Hepatic stellate cell (primary cell): ENCODE data around the gene MAP3K8.
A peak's percentile ranks its signal among the peaks of the same experiment; 100 is the strongest.

Experiments used
- DNase-seq: peaks from one replicate; pipeline ENCODE4 v3.0.0; 2011; ENCODE audit warnings: low spot score

The MAP3K8 gene

DNA sequence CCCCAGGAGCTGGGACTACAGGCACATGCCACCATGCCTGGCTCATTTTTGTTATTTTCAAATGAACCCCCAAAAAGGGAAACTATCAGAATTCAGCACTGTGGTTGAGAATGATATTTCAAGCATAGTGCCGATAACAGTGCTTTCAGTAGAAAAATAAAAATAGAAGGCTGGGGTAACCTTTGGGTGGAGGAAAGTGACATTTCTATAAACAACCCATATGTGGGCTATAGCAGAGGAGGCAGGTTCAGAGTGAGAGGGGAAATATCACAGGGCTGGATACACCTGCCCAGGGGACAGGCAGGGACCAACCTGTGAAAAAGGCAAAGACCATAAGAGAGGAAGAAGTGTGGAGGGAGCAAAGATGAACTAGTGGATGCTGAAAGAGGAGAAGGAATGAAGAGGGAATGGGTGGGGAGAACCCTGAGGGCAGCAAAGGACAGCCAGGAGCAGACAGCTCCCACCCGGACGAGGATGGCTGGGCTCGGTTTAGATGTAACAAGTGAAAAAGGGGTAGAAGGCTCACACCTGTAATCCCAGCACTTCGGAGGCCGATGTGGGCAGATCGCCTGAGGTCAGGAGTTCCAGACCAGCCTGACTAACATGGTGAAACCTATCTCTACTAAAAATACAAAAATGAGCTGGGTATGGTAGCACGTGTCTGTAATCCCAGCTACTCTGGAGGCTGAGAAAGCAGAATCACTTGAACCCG is 56.5 kb downstream of the MAP3K8 start:
- DNase-seq, result no peak

DNA sequence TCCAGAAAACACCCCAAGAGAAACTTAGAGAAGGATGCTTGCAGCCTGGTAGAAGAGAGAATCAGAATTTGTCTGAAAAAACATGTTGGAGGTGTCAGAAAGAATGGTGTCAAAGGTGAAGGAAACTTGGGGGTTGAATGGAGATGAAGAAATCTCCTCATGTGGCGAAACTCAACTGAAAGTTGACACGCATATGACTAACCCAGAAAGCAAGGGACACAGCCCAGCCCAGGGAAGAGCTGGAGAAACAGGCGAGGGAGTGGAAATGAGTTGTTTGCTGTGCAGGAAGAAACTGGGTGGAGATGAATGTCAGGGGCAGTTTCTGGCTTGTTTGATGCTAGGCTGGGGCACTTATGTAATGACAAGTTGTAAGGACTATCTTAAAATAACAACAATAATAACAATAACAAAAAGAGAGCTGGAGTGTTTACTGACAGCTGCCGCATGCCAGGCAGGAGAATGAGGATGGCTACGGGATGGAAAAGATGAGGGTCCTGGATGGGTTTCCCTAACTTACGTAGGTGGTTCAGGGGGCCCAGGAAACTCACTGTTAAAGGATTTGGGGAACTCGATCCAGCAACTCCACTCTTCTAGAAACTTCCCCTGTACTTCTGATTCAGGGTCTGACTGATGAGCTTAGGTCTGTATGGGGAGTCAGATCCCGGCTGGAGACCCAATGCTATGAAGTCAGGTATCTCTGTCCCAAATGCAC is 57.4 kb downstream of the MAP3K8 start:
- DNase-seq, result no peak

DNA sequence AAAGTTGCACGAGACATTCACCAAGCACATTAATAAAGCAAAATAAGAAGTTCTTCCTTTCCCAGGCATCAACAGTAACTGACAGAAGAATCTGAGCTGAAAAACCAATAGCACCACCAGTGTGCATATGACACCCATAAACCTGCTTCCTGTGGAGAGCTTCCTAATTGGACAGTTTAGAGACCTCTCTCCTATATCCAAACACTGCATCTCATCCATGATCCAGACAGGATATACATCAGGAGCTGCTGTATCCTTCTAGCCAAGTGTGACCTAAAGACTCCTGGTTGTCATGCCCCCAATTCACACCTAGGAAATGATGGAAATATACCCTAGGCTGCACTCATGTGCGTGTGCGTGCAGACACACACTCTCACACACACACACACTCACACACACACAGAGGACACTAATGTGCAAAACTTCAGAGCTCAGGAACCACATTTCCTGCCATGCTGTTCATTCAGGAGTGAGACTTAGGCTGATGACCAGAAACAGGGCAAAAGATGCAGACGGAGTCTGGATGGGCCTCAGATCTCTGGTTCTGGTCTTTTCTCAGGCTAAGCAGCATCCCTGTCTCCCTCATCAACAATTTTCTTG is 58.0 kb downstream of the MAP3K8 start:
- DNase-seq, result no peak

DNA sequence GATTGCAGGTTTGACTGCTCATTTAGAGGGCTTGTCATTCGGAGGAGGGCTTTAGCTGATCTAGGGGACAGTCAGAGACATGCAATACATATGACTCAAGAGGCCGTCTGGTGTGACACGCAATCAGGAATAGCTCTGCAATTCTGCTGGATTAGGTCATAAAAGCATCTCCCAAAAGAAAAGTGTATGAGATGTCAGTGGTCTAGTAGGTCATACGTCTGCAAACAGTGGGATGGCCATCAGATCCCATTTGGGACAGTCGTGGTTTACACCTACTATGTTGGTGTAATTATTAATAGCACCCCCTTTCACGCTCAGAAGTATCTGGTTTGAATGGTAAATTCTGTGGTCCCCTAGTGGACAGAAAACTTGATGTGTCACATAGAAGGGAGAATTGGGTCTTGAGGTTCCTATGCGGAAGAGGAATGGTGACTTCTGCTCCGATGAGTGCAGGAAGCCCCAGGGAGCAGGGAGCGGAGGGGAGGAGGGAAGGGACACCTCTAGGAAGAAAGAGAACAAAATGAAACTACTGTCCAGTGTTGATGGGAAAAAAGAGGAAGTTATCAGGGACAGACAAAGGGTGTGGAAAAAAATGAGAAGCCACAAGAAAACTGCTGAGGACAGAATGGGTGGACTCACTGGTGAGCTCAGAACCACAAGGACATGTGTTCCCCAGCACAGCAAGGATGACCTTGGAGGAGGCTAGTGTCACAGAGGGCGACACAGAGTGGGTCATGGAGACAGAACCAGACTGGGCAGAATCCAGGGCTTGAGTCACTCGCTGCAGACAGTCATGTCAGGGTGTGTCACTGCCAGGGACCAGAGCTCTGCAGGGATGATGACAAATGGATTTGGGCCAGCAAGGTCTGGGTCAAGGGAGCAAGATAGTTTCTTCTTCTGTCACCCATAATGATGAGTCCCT is 59.9 kb downstream of the MAP3K8 start:
- DNase-seq, result peak; percentile 47

DNA sequence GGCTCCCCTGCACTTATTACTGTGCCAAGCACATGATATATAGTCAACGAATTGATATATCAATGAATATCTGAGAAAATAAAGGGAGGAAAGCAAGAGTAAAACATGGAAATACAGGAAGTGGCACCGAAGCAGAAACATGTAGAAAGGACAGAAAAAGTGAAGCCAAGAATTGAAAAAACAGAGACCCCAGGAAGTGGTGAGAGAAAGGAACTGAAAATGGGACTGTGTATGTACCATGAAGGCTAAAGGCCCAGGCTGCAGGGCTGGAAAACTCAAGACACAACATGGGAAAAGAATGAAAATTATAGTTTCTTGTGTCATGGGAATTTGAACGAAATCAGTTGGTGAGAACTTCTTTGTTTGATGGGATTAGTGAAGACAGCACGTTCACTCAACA is 60.6 kb downstream of the MAP3K8 start:
- no peak for DNase-seq

DNA sequence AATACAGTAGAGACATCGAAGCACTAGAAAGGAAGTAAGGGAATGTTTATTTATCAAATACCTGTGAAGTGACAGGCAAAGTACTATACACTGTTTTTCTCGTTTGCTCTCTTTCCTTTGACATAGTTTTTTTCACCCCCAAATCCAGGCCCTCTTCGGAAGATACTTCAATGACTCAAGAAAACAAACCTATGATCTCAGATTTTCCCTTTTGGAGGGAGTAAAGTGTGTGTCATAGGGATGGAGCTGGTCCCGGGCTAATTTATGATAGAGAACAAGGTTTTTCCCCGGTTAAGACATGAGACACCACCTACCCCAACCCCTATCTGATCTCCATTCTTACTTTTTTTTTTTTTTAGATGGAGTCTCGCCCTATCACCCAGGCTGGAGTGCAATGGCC is 61.7 kb downstream of the MAP3K8 start:
- DNase-seq, result no peak

DNA sequence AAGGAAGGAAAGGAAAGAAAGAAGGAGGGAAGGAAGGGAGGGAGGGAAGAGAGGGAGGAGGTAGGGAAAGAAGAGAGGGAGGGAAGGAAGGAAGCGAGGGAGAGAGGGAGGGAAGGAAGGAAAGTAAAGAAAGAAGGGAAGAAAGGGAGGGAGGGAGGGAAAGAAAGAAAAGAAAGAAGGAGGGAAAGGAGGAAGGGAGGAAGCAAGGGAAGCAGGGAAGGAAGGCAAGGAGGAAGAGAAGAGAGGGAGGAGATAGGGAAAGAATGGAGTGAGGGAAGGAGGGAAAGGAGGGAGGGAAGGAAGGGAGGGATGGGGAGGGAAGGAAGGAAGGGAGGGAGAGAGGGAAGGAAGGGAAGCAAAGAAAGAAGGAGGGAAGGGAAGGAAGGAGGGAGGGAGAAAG is 65.8 kb downstream of the MAP3K8 start:
- DNase-seq, result no peak

DNA sequence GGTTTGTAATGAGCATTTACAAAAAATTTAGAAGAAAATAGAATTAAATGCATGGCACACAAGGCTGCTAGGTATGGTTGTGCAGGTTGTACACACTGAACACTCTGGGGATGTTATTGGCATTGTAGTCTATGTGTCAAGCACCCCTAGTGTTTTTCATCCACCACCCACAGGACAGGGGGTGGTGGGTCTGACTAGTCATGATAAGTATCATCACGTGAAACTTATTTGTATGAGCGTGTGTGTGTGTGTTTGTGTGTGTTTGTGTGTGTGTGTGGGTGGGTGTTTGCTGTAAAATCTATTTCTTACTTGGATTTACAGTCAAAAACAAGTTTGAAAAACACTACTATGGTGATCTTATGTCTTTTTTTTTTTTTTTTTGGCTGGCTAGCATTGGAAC is 66.5 kb downstream of the MAP3K8 start:
- no peak for DNase-seq

DNA sequence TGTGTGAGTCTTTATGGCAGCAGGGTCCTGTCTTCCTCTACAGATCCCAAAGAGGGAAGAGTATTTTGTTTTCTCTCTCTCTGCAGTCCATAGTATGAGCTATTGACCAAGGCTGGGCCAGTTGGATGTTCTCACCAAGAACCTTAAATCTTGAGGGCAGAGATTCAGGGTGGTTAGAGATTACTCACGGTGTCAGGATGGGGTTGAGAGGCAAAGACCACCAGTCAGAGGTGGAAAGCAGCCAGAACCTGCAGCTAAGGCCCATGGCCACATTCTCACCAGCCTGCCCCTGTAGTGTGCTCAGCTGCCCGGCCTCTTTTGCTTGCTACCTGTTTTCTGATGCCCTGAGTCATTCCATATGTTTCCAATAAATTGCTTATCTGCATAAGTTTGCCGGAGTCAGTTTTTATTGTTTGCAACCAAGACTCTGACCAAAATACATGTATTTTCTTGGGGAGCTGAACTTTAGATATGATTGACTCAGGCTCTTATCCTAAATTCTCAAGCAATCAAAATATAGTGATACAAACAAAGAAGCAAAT is 67.0 kb downstream of the MAP3K8 start:
- no peak for DNase-seq

DNA sequence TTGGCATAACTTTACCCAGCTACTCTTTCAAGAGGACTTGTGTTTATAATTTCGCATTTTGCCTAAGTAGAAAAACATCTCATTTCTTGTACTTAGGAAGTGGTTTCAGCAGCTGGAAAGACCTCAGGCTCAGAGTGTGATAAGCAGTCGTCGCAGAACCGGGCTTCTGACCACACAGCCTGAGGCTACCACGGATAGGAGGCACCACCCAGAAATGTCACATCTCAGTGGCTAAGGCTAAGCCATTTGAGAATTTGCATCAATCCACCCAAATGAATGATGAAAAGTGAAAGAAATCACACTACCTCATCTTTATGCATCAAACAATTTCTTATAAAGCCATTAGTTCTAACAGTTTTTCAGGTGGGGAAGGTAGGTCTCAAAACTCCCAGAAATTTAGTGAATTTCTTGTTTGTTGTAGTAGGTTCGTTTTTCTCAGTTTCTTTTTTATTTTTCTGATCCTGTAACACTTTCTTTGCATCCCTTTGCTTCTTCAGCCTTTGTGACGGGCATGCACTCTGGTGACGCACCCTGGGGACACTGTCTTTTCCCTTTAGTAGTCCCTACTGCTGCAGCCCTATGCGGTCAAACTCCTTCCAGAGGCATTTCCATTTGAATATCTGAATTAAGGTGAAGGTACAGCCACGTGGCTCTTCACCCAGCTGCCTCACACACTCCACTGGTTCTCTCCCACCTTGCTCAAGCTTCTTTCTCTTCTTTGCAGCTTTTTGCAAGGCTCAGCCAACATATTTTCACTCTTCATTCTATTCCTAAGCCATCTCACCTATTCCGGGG is 68.5 kb downstream of the MAP3K8 start:
- no peak for DNase-seq

DNA sequence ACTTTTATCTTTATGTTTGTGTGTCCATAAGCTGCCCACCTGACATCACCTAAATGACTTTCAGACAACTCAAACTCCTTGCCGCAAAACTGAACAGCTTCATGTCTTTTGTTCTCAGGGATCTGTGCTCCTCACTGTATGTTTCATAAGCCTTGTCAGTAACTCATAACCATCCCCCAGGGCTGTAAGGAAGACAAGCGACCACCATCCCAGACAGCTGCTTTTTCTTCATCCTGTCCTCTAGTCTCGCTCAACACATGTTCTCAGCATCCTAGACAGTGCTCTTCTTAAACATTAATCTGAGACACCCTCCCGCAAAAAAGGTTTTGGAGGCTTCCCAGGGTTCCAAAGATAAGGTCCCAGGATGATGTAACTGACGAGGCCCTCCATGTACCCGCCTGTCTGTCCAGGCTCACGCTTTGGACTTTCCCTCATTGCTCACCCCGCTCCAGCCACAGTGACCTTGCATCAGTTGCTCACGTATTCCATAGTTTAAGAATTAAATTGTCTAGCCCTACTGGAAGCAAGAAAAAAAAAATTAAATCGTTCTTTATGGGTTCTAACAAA is 69.8 kb downstream of the MAP3K8 start:
- no peak for DNase-seq

DNA sequence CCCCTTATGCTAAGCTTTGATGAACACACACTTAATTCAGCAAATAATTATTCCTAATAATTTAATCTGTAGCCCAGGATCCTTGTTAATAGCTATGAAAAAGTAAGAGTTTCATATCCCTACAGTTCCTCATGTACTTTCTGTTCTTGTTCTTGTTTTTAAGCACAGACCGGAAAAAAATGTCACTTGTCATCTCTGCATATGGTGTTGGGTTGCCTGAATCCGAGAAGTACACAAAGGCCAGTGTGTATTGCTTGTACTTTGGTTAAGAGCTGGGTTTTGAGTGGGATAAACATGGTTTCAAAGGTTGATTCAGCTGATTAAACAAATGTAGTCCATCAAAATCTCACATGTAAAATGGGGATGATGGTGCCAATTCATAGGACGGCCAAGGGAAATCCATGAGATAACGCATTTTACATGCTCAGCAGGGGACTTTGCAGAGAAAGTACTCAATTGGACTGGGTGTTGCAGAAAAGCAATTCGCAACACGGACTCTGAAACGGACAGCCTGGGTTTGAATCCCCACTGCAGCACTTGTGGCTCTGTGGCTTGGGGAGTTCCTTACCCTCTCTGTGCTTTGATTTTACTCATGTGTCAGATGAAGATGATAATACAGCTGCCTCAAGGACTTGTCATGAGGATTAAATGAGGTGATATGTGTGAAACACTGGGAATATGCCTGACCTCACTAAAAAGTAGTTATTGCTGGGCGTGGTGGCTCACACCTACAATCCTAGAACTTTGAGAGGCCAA is 71.7 kb downstream of the MAP3K8 start:
- no peak for DNase-seq

DNA sequence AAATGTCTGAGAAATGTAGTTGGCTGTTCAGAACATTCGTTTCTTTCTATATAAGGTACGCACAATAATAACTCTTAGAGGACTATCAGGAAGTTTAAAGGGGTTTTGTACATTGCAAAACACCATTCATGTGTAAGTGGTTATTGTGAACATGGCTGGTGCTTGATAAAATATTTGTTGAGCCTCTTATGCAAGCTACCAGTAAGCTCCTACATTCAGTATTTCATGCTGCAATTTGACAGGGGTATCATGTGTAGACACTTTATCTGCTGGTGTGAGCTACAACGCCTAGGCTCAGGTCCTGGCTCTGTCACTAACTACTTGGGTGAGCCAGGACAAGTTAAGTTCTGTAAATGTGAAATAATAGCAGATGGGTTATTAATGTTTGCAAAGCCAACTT is 75.5 kb downstream of the MAP3K8 start:
- no peak for DNase-seq

DNA sequence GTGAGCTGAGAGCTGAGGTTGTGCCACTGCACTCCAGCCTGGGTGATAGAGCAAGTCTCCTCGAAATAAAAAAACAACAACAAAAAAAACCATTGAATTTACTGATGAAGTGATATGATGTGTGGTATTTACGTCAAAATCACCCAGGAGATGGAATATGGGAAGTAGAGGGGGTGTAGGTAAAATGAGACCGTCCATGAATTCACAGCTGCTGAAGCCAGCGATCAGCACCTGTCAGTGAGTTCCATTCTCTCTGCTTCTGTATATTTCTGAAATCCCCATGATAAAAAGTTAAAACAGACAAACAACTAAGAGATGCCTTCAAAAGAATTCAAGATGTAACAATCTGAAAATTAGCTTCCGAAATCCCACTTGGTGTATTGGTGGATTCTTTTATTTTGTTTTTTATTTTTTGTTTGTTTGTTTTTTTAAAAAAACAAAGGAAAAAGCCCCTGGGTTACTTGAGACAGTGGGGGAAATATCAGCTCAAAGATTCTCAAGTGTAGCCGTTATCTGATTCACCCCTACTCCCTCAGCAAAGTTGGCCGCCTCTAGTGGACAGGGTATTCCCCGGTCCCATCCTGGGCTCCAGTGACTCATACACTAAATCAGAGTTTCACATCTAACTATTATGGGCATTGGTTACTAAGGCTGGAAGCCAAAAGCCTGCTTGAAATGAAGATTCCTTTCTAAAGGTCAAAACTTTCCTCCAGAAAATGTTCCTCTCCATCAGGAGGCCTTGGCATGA is 76.4 kb downstream of the MAP3K8 start:
- DNase-seq, result peak; percentile 44

DNA sequence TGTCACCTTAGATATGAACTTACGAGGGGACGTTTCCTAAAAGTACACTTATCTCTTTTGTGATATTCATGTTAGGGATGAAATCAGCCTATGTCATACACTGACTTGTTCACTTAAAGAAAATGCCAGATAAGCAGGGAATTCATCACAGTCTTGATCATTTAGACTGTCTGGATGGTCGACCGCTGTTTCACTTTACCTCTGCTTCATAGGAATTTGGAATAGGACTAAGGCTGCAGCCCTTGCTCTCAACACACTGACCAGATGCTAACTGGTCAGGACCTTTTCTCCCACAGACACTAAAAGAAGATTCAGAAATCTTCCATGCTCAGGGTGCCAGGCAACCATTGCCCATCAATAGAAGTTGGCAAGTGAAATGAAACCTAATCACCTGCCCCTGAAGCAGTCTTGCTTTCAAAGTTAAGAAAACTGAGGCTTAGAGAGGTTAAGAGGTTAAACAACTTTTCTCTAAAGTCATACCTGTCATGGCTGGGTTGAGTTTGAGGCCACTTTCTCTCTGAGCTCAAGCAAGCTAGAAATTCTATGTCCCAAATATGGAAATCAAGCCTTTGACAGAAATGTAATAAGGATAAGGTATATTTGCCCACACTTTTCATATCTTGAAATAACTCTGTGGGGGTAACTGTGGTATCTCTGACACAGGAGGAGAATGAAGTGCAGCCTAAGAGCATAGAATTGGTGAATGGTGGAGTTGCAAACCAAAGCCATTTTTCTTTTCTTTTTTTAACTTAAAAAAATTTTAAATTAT is 77.1 kb downstream of the MAP3K8 start:
- no peak for DNase-seq
